Lower lobe of right lung (tissue), 2 donors: ENCODE data around the gene TRNT1. TPM values are rescaled to one million over a fixed set of nuclear protein-coding genes. Genes with fewer than 3 reads are reported as not detected.

ENCODE experiments used
- ATAC-seq, 2 donors: fragments of 200-7000 bp; cut with Tn5 transposase; one replicate each; pipeline ENCODE4 v1.9.1; 2020 to 2022; ENCODE audit warnings: mild to moderate bottlenecking in 2 of 2, moderate library complexity in 2 of 2
- DNase-seq: peaks from one replicate; pipeline ENCODE4 v3.0.0-alpha.2; 2020
- H3K27ac ChIP-seq: fragments of 200-600 bp; one replicate; pipeline ENCODE4 v1.8.0; 2022
- H3K27me3 ChIP-seq: fragments of 200-600 bp; one replicate; pipeline ENCODE4 v1.8.0; 2022; ENCODE audit warnings: low read depth
- H3K36me3 ChIP-seq: fragments of 200-600 bp; one replicate; pipeline ENCODE4 v1.8.0; 2022; ENCODE audit warnings: mild to moderate bottlenecking
- H3K4me1 ChIP-seq: fragments of 200-600 bp; one replicate; pipeline ENCODE4 v1.8.0; 2022
- H3K4me3 ChIP-seq: fragments of 200-600 bp; one replicate; pipeline ENCODE4 v1.8.0; 2022; ENCODE audit warnings: mild to moderate bottlenecking
- H3K9me3 ChIP-seq: fragments of 200-600 bp; one replicate; pipeline ENCODE4 v1.8.0; 2022
- CTCF ChIP-seq: fragments of 200-600 bp; IDR thresholded peaks from one replicate; pipeline ENCODE4 v1.8.0; 2022; ENCODE audit warnings: antibody characterized with exemption, mild to moderate bottlenecking
- intact Hi-C: fragments of 100-400 bp; cut with DNase I; formaldehyde crosslinking; loops from one replicate; pipeline ENCODE4 v1.11.0; 2022
- total RNA-seq: library from RNA; stranded (reverse); fragmentation: NEBNext Ultra II Directional; extraction: Animal tissue kit (Norgen Biotek cat#: 25700); gene quantifications from one replicate; pipeline ENCODE4 v1.2.1, GENCODE V29; 2021
- donor health status: DM: no; HTN: yes; CAD: no; lungs with severe emphysema.

Gene TRNT1
- total RNA-seq, 1 donor from 2014 or later: 22.3 TPM

GRCh38 chr3:3097958-3098357 is 28.8 kb upstream of the TRNT1 start:
- ATAC-seq (no peak), DNase-seq (no peak)
- intact Hi-C loops: no loop called here
- no peak for TF ChIP-seq CTCF
- no peak overlapping the region for H3K4me3 ChIP-seq
- no peaks in the 10 kb centered on the region for H3K9me3 ChIP-seq
- H3K27me3 ChIP-seq: no peaks in the 10 kb centered on the region
- H3K27ac ChIP-seq: no peak overlapping the region
- no peaks in the 10 kb centered on the region for H3K36me3 ChIP-seq
- H3K4me1 ChIP-seq: no peaks in the 10 kb centered on the region

- Histone ChIP-seq H3K4me3 (no peak overlapping the region), H3K27me3 (no peaks in the 10 kb centered on the region), H3K9me3 (no peaks in the 10 kb centered on the region), H3K36me3 (no peaks in the 10 kb centered on the region), H3K4me1 (no peaks in the 10 kb centered on the region), H3K27ac (no peak overlapping the region)
- intact Hi-C loops: no loop called here
- no peak for ATAC-seq
- DNase-seq: no peak
- TF ChIP-seq CTCF: no peak
Observed at GRCh38 chr3:3101660-3102458, 24.9 kb upstream of the TRNT1 start.

- ATAC-seq (no peak), DNase-seq (no peak)
- Histone ChIP-seq H3K36me3 (no peaks in the 10 kb centered on the region), H3K27me3 (no peaks in the 10 kb centered on the region), H3K4me3 (no peak overlapping the region), H3K4me1 (no peaks in the 10 kb centered on the region), H3K9me3 (no peaks in the 10 kb centered on the region), H3K27ac (no peak overlapping the region)
- TF ChIP-seq CTCF: no peak
- intact Hi-C loops: no loop called here
Observed at GRCh38 chr3:3102751-3103150, 24.0 kb upstream of the TRNT1 start.

DNA sequence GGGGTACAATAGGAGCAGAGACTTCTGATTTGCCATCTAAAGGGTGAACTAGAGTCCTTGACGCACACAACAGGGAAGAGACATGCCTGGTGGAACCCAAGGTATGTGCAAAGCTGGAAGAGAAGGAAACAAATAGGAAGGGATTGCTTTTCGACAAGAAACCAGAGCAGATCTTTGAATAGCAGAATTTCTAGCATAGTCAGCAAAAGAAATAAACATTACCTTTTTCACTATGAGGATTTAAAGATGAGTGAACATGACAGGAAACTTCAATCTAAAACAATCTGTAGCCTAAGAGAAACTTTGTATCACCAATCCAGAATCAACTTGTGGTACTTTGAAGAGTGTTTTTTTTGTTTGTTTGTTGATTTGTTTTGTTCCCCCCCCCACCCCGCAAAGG is 21.5 kb upstream of the TRNT1 start:
- Histone ChIP-seq H3K36me3 (no peaks in the 10 kb centered on the region), H3K4me1 (no peaks in the 10 kb centered on the region), H3K9me3 (no peaks in the 10 kb centered on the region), H3K27me3 (no peaks in the 10 kb centered on the region), H3K27ac (no peak overlapping the region), H3K4me3 (no peak overlapping the region)
- no peak for TF ChIP-seq CTCF
- no peak for DNase-seq
- ATAC-seq: no peak
- intact Hi-C loops: no loop called here

DNA sequence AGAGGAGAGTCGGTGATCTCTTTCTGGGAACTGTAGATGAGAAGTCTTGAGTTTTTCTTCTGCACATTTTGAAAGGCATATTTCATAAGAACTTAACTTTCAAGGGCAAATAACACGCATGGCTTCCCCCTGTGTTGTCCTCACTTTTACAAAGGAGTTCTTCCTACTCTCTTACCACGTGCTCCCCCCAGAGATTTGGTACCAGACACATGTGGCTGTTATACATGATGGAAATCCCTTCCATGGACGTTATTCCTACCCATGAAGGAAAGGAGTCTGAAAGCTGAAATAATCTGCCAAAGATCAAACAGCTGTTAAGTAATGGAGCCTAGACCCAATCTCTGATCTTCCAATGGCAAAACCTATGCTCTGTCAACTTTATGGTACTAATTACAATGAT is 20.9 kb upstream of the TRNT1 start:
- no peaks in the 10 kb centered on the region for H3K9me3 ChIP-seq
- intact Hi-C loops: no loop called here
- H3K27ac ChIP-seq: no peak overlapping the region
- no peak for ATAC-seq
- TF ChIP-seq CTCF: no peak
- no peaks in the 10 kb centered on the region for H3K36me3 ChIP-seq
- DNase-seq: no peak
- no peaks in the 10 kb centered on the region for H3K27me3 ChIP-seq
- no peaks in the 10 kb centered on the region for H3K4me1 ChIP-seq
- no peak overlapping the region for H3K4me3 ChIP-seq
